Measurements from ENCODE around the gene NPC1. TPM values are rescaled to one million over a fixed set of nuclear protein-coding genes. Genes with fewer than 3 reads are reported as not detected.

Gene NPC1
- polyA plus RNA-seq, 2 of the 4 experiments (the other 2 are of a cell fraction): 42.5 to 61.4 TPM

- ATAC-seq: peak; percentile 84 to 90
- no peak overlapping the region for H3K4me3 ChIP-seq
- peak overlapping the region; percentile 84 to 99 for H3K27ac ChIP-seq
- POLR2A ChIA-PET: no interaction called here
- CTCF ChIA-PET: interaction anchor here (0.9 to 1.5 kb wide), 3 partner anchors 12 to 109 kb away, joined by 3 to 4 read pairs (median 3); no protein-coding TSS in a partner anchor
- DNase-seq (ENCODE audit: low read depth in 1 of 2, low spot score in 1 of 2): peak; percentile 45 to 72
- H3K4me2 ChIP-seq: peak overlapping the region; percentile 47
- WGBS (ENCODE audit: missing lambda C conversion rate): 38% methylated on average over 2 of the region's 2 CpGs
- no peak for FAIRE-seq
- H3K4me1 ChIP-seq: peaks cover 38% of the 10 kb centered on the region
- no peaks in the 10 kb centered on the region for H3K9me3 ChIP-seq
- no peak for TF ChIP-seq HES2 (IDR thresholded peaks at IDR 0.05)
- no peak for TF ChIP-seq CHD4 (IDR thresholded peaks at IDR 0.05; ENCODE audit: borderline replicate concordance)
- TF ChIP-seq EHMT2 (IDR thresholded peaks at IDR 0.05; ENCODE audit: low read depth): no peak
- no peak for TF ChIP-seq HOXA7 (CRISPR knock-in tag; IDR thresholded peaks at IDR 0.05)
- no peak for TF ChIP-seq RCOR1 (IDR thresholded peaks at IDR 0.05; ENCODE audit: low read depth, low read length)
- TF ChIP-seq ZFP36 (IDR thresholded peaks at IDR 0.05; ENCODE audit: borderline replicate concordance, partially characterized antibody): no peak
- no peak for TF ChIP-seq TFCP2L1 (CRISPR knock-in tag; IDR thresholded peaks at IDR 0.05)
- TF ChIP-seq NPAS2 (CRISPR knock-in tag; IDR thresholded peaks at IDR 0.05; ENCODE audit: borderline replicate concordance): no peak
- TF ChIP-seq CEBPB (IDR thresholded peaks at IDR 0.05): peak in 1 of 2 experiments; percentile 65; a peak in 2 of 4 replicates
- no peak for TF ChIP-seq E2F6 (IDR thresholded peaks at IDR 0.05; ENCODE audit: borderline replicate concordance, low read depth)
- no peak for TF ChIP-seq NR3C1 (IDR thresholded peaks at IDR 0.05)
- TF ChIP-seq BHLHE40 (IDR thresholded peaks at IDR 0.05; ENCODE audit: low read depth, low read length): no peak
- TF ChIP-seq GATA3 (IDR thresholded peaks at IDR 0.05; ENCODE audit: borderline replicate concordance): peak; percentile 20; the same call in 1 of the 2 replicates
- no peak for TF ChIP-seq CTCF (IDR thresholded peaks at IDR 0.05)
- peak; percentile 54 for TF ChIP-seq FOSL2 (IDR thresholded peaks at IDR 0.05)
- TF ChIP-seq FOSL2 (CRISPR knock-in tag; IDR thresholded peaks at IDR 0.05): peak; percentile 84
- no peak for TF ChIP-seq ESRRA (IDR thresholded peaks at IDR 0.05; ENCODE audit: borderline replicate concordance, low read length)
- no peak for TF ChIP-seq SREBF2 (IDR thresholded peaks at IDR 0.05)
- TF ChIP-seq JUN (IDR thresholded peaks at IDR 0.05): peak in 1 of 2 experiments; percentile 44; a peak in 1 of 5 replicates
- no peak for TF ChIP-seq BCL3 (IDR thresholded peaks at IDR 0.05)
- TF ChIP-seq, protein P1, sequence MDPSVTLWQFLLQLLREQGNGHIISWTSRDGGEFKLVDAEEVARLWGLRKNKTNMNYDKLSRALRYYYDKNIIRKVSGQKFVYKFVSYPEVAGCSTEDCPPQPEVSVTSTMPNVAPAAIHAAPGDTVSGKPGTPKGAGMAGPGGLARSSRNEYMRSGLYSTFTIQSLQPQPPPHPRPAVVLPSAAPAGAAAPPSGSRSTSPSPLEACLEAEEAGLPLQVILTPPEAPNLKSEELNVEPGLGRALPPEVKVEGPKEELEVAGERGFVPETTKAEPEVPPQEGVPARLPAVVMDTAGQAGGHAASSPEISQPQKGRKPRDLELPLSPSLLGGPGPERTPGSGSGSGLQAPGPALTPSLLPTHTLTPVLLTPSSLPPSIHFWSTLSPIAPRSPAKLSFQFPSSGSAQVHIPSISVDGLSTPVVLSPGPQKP (IDR thresholded peaks at IDR 0.05; ENCODE audit: low read depth, low read length): no peak
- no peak; the same call in 1 of the 2 replicates for TF ChIP-seq HOXB13 (CRISPR knock-in tag; IDR thresholded peaks at IDR 0.05; ENCODE audit: low read depth)
- no peak for TF ChIP-seq FOSB (CRISPR knock-in tag; IDR thresholded peaks at IDR 0.05)
- TF ChIP-seq KDM1A (IDR thresholded peaks at IDR 0.05; ENCODE audit: low read depth): no peak
- no peak for TF ChIP-seq HDAC2 (IDR thresholded peaks at IDR 0.05)
- no peak for TF ChIP-seq RARB (CRISPR knock-in tag; IDR thresholded peaks at IDR 0.05)
- TF ChIP-seq, protein P2, sequence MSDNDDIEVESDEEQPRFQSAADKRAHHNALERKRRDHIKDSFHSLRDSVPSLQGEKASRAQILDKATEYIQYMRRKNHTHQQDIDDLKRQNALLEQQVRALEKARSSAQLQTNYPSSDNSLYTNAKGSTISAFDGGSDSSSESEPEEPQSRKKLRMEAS (IDR thresholded peaks at IDR 0.05): no peak
- no peak for TF ChIP-seq ZC3H11A (IDR thresholded peaks at IDR 0.05)
- no peak for TF ChIP-seq HOXB5 (CRISPR knock-in tag; IDR thresholded peaks at IDR 0.05)
- TF ChIP-seq MYC (IDR thresholded peaks at IDR 0.05; ENCODE audit: borderline replicate concordance, low read length): no peak
- TF ChIP-seq EHF (CRISPR knock-in tag; IDR thresholded peaks at IDR 0.05): no peak
- TF ChIP-seq ZNF302 (CRISPR knock-in tag; IDR thresholded peaks at IDR 0.05): no peak
- TF ChIP-seq POLR2AphosphoS2 (conservative IDR thresholded peaks at IDR 0.05; ENCODE audit: low read length): no peak
- peak in 1 of 2 experiments; percentile 75; a peak in 2 of 5 replicates for TF ChIP-seq EP300 (IDR thresholded peaks at IDR 0.05)
- TF ChIP-seq JUNB (IDR thresholded peaks at IDR 0.05): peak; percentile 67
- TF ChIP-seq FOXS1 (CRISPR knock-in tag; IDR thresholded peaks at IDR 0.05): no peak
- TF ChIP-seq, protein P3, sequence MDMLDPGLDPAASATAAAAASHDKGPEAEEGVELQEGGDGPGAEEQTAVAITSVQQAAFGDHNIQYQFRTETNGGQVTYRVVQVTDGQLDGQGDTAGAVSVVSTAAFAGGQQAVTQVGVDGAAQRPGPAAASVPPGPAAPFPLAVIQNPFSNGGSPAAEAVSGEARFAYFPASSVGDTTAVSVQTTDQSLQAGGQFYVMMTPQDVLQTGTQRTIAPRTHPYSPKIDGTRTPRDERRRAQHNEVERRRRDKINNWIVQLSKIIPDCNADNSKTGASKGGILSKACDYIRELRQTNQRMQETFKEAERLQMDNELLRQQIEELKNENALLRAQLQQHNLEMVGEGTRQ (IDR thresholded peaks at IDR 0.05): no peak
- no peak for TF ChIP-seq ZSCAN20 (CRISPR knock-in tag; IDR thresholded peaks at IDR 0.05)
- no peak for TF ChIP-seq RNF2 (IDR thresholded peaks at IDR 0.05; ENCODE audit: borderline replicate concordance, low read depth)
- peak; percentile 3 for TF ChIP-seq MAFK (IDR thresholded peaks at IDR 0.05; ENCODE audit: partially characterized antibody)
Measured at GRCh38 chr18:23593720-23594119, 7.4 kb upstream of the NPC1 start.

Data from A549 (cell line).